K562 (cell line): ENCODE results near the gene DLGAP1. TPM values are rescaled to one million over a fixed set of nuclear protein-coding genes. Genes with fewer than 3 reads are reported as not detected.
A peak's percentile ranks its signal among the peaks of the same experiment; 100 is the strongest.

ENCODE experiments used
- CBX1 ChIP-seq: sonication (generic); IDR thresholded peaks from 2 replicates; pipeline ENCODE4 v1.6.1; 2016; ENCODE audit warnings: antibody characterized with exemption, low read depth, mild to moderate bottlenecking
- CEBPB ChIP-seq: fragments of 450-650 bp; IDR thresholded peaks from 2 replicates; pipeline ENCODE4 v1.6.1; 2016; ENCODE audit warnings: missing genetic modification characterization, missing compliant biosample characterization
- CTBP1 ChIP-seq: fragments of 450-650 bp; IDR thresholded peaks from 2 replicates; pipeline ENCODE4 v1.6.1; 2016; ENCODE audit warnings: borderline replicate concordance
- CUX1 ChIP-seq: fragments of 200-800 bp; sonication (Bioruptor generic); IDR thresholded peaks from 2 replicates; pipeline ENCODE4 v1.6.1; 2016; ENCODE audit warnings: missing genetic modification characterization, missing compliant biosample characterization
- HMBOX1 ChIP-seq: sonication (generic); IDR thresholded peaks from 2 replicates; pipeline ENCODE4 v1.6.1; 2016
- JUNB ChIP-seq: fragments of 450-650 bp; formaldehyde crosslinking; conservative IDR thresholded peaks from 2 replicates; pipeline ENCODE4 v1.4.0; 2020; ENCODE audit warnings: mild to moderate bottlenecking
- KAT2B ChIP-seq: IDR thresholded peaks from one replicate; pipeline ENCODE4 v1.6.1; 2012; ENCODE audit warnings: low read depth, mild to moderate bottlenecking, control low read depth, inconsistent platforms, low read length, moderate library complexity
- MED1 ChIP-seq: sonication (generic); formaldehyde crosslinking; IDR thresholded peaks from 2 replicates; pipeline ENCODE4 v1.8.1; 2023; ENCODE audit warnings: missing genetic modification reagents, borderline replicate concordance
- MEF2D ChIP-seq: conservative IDR thresholded peaks from 2 replicates; pipeline ENCODE4 v1.6.1; 2016; ENCODE audit warnings: low read depth, missing genetic modification characterization, missing compliant biosample characterization
- MNT ChIP-seq, 2 experiments: fragments of 450-650 bp; conservative IDR thresholded peaks; 2 replicates each; pipeline ENCODE4 v1.6.1; 2017; ENCODE audit warnings: mild to moderate bottlenecking in 2 of 2, moderate library complexity in 2 of 2
- NBN ChIP-seq: fragments of 450-650 bp; IDR thresholded peaks from 2 replicates; pipeline ENCODE4 v1.6.1; 2016; ENCODE audit warnings: low read depth, mild to moderate bottlenecking
- NCOR1 ChIP-seq: fragments of 450-650 bp; IDR thresholded peaks from 2 replicates; pipeline ENCODE4 v1.6.1; 2016; ENCODE audit warnings: mild to moderate bottlenecking, moderate library complexity
- NR3C1 ChIP-seq: sonication (generic); formaldehyde crosslinking; IDR thresholded peaks from 2 replicates; pipeline ENCODE4 v1.8.1; 2022; ENCODE audit warnings: missing genetic modification reagents
- SETDB1 ChIP-seq: IDR thresholded peaks from one replicate; pipeline ENCODE4 v1.6.1; 2012; ENCODE audit warnings: low read length, control low read depth, inconsistent platforms
- ZBTB33 ChIP-seq: sonication (generic); formaldehyde crosslinking; IDR thresholded peaks from 2 replicates; pipeline ENCODE4 v1.8.1; 2023; ENCODE audit warnings: mild to moderate bottlenecking, missing genetic modification reagents
- ZNF274 ChIP-seq: IDR thresholded peaks from 2 replicates; pipeline ENCODE4 v1.6.1; 2011; ENCODE audit warnings: low read depth, mild to moderate bottlenecking, low read length, moderate library complexity, borderline replicate concordance
- ZNF324 ChIP-seq: fragments of 250-450 bp; sonication (Bioruptor Pico); IDR thresholded peaks from 2 replicates; pipeline ENCODE4 v1.4.0; 2020; ENCODE audit warnings: mild to moderate bottlenecking
- ZNF740 ChIP-seq, 3 experiments: fragments of 200-800 bp in 1 of 3; sonication (Bioruptor generic) in 1 of 3; sonication (generic) in 1 of 3; formaldehyde crosslinking in 1 of 3; IDR thresholded peaks; 2 replicates each; pipeline versions ENCODE4 v1.6.1 to v1.8.0; 2016 to 2022; ENCODE audit warnings: mild to moderate bottlenecking in 2 of 3, missing compliant biosample characterization in 2 of 3, missing genetic modification characterization in 2 of 3, missing genetic modification reagents in 1 of 3
- polyA plus RNA-seq, 8 experiments: library from polyadenylated mRNA; depleted of rRNA in 4 of 8; stranded (reverse) in 5 of 8; unstranded in 3 of 8; fragments of >200 nt; fragmentation: Nextera tagmentation in 2 of 8; fragmentation: Illumina TruSeq in 1 of 8; extraction: Ambion mirVana in 2 of 8; extraction: Trizol in 1 of 8; gene quantifications; 2 replicates each; pipeline versions ENCODE4 v1.2.1 to v1.2.3, GENCODE V29; 2011 to 2014; ENCODE audit warnings: inconsistent platforms in 1 of 8, missing spikeins in 1 of 8
- total RNA-seq, 7 experiments: library from RNA; depleted of rRNA in 6 of 7; stranded (reverse); fragments of >200 nt in 6 of 7; fragmentation: Illumina TruSeq in 2 of 7; extraction: Trizol in 2 of 7; gene quantifications; 2 replicates each; pipeline versions ENCODE4 v1.2.1 to v1.2.3, GENCODE V29; 2011 to 2021; ENCODE audit warnings: low replicate concordance in 1 of 7

DLGAP1 gene
- total and polyA plus RNA-seq, 9 of the 15 experiments (the other 6 are each of a cell fraction or from before 2014, with no cell fraction given), result 0.04 to 0.22 (median 0.08) TPM

GRCh38 chr18:3481696-3482210 is 973.4 kb downstream of the DLGAP1 start (continued):
- TF ChIP-seq CUX1, result no peak
- TF ChIP-seq ZBTB33 (CRISPR knock-in tag), result no peak
- TF ChIP-seq MED1 (CRISPR knock-in tag), result no peak
- peak in 1 of 2 experiments; percentile 34; a peak in 1 of 4 replicates for TF ChIP-seq MNT (conservative IDR thresholded peaks at IDR 0.05)
- peak; percentile 67; the same call in 1 of the 2 replicates for TF ChIP-seq CTBP1
- no peak for TF ChIP-seq KAT2B
- TF ChIP-seq ZNF274, result no peak
- TF ChIP-seq JUNB (CRISPR knock-in tag), result no peak
- no peak for TF ChIP-seq ZNF740 (CRISPR knock-in tag; IDR thresholded peaks at IDR 0.05)
- no peak for TF ChIP-seq ZNF740 (tag; IDR thresholded peaks at IDR 0.05)
- TF ChIP-seq CBX1, result no peak
- TF ChIP-seq NR3C1 (CRISPR knock-in tag), result no peak
- peak; percentile 70 for TF ChIP-seq NBN
- no peak for TF ChIP-seq SETDB1
- 0 out of 2 replicates have a peak, but pooled peaks have one; percentile 38 for TF ChIP-seq MEF2D (tag)
- no peak for TF ChIP-seq ZNF324 (CRISPR knock-in tag)
- TF ChIP-seq NCOR1, result no peak
- peak; percentile 71 for TF ChIP-seq CEBPB (tag)
- TF ChIP-seq HMBOX1, result no peak
